Measurements from ENCODE around the gene NTM.

- no peak for TF ChIP-seq CTCF (IDR thresholded peaks at IDR 0.05)
- TF ChIP-seq ZNF219 (CRISPR knock-in tag; IDR thresholded peaks at IDR 0.05; ENCODE audit: borderline replicate concordance), result no peak
- no peak for TF ChIP-seq SMAD3 (CRISPR knock-in tag; IDR thresholded peaks at IDR 0.05; ENCODE audit: borderline replicate concordance)
- no peak for TF ChIP-seq JUN (CRISPR knock-in tag; IDR thresholded peaks at IDR 0.05)
- TF ChIP-seq ZNF232 (CRISPR knock-in tag; IDR thresholded peaks at IDR 0.05), result no peak
- no peak for TF ChIP-seq ESRRA (CRISPR knock-in tag; IDR thresholded peaks at IDR 0.05; ENCODE audit: borderline replicate concordance)
- no peak for TF ChIP-seq ZNF121 (CRISPR knock-in tag; IDR thresholded peaks at IDR 0.05)
- no peak for TF ChIP-seq AFF4 (CRISPR knock-in tag; IDR thresholded peaks at IDR 0.05; ENCODE audit: borderline replicate concordance)
- no peak for TF ChIP-seq USF2 (CRISPR knock-in tag; IDR thresholded peaks at IDR 0.05)
- TF ChIP-seq PREB (CRISPR knock-in tag; IDR thresholded peaks at IDR 0.05; ENCODE audit: borderline replicate concordance), result no peak
- no peak for TF ChIP-seq FOXJ3 (CRISPR knock-in tag; IDR thresholded peaks at IDR 0.05; ENCODE audit: borderline replicate concordance)
- no peak for TF ChIP-seq MLX (CRISPR knock-in tag; IDR thresholded peaks at IDR 0.05)
These were observed 763.9 kb downstream of the NTM start for GRCh38 chr11:132134322-132134721.
